ENCODE measurements around the gene PAX3. TPM values are rescaled to one million over a fixed set of nuclear protein-coding genes. Genes with fewer than 3 reads are reported as not detected.

Gene PAX3
- polyA plus RNA-seq, 4 donors: 0.06 TPM; not detected in 3

- H3K36me3 ChIP-seq (ENCODE audit: control insufficient read depth in 3 of 3, insufficient read depth in 2 of 3, low read depth in 1 of 3, low read length in 3 of 3): no peaks in the 10 kb centered on the region
- peaks cover 0 to 4% (median 3%) of the 10 kb centered on the region in 3 donors for H3K27me3 ChIP-seq (ENCODE audit: control insufficient read depth in 3 of 3, insufficient read depth in 3 of 3, low read length in 3 of 3)
- no peaks in the 10 kb centered on the region for H3K4me1 ChIP-seq (ENCODE audit: control insufficient read depth in 3 of 3, insufficient read depth in 2 of 3, low read depth in 1 of 3, low read length in 2 of 3)
- FAIRE-seq (no peak), DNase-seq (no peak)
- 82 to 90% (median 86%) methylated on average over 4 of the region's 4 CpGs for WGBS, 3 donors
- H3K4me3 ChIP-seq (ENCODE audit: low read depth in 1 of 3, low read length in 3 of 3): no peak overlapping the region
- H3K27ac ChIP-seq (ENCODE audit: low read depth in 1 of 3, low read length in 2 of 3): no peak overlapping the region
- peaks cover 0 to 11% of the 10 kb centered on the region in 2 donors for H3K9me3 ChIP-seq (ENCODE audit: control insufficient read depth in 2 of 2, insufficient read depth in 1 of 2, low read depth in 1 of 2, low read length in 1 of 2)
These were observed 32.1 kb upstream of the PAX3 start for GRCh38 chr2:222330910-222331309.

GRCh38 chr2:222322236-222322635 lies 23.4 kb upstream of the PAX3 start:
- no peaks in the 10 kb centered on the region for H3K9me3 ChIP-seq (ENCODE audit: control insufficient read depth in 2 of 2, insufficient read depth in 1 of 2, low read depth in 1 of 2, low read length in 1 of 2)
- no peak overlapping the region for H3K27ac ChIP-seq (ENCODE audit: low read depth in 1 of 3, low read length in 2 of 3)
- peaks cover 0 to 8% (median 0%) of the 10 kb centered on the region in 3 donors for H3K4me1 ChIP-seq (ENCODE audit: control insufficient read depth in 3 of 3, insufficient read depth in 2 of 3, low read depth in 1 of 3, low read length in 2 of 3)
- no peak for FAIRE-seq
- H3K27me3 ChIP-seq (ENCODE audit: control insufficient read depth in 3 of 3, insufficient read depth in 3 of 3, low read length in 3 of 3): peaks cover 0 to 47% (median 4%) of the 10 kb centered on the region in 3 donors
- H3K4me3 ChIP-seq (ENCODE audit: low read depth in 1 of 3, low read length in 3 of 3): no peak overlapping the region
- H3K36me3 ChIP-seq (ENCODE audit: control insufficient read depth in 3 of 3, insufficient read depth in 2 of 3, low read depth in 1 of 3, low read length in 3 of 3): no peaks in the 10 kb centered on the region
- no peak for DNase-seq

GRCh38 chr2:222320436-222321395 lies 21.9 kb upstream of the PAX3 start:
- Histone ChIP-seq H3K9me3 (ENCODE audit: control insufficient read depth in 2 of 2, insufficient read depth in 1 of 2, low read depth in 1 of 2, low read length in 1 of 2) (no peaks in the 10 kb centered on the region), H3K4me3 (ENCODE audit: low read depth in 1 of 3, low read length in 3 of 3) (peak overlapping the region in 2 of 3 donors; percentile 48 to 57), H3K4me1 (ENCODE audit: control insufficient read depth in 3 of 3, insufficient read depth in 2 of 3, low read depth in 1 of 3, low read length in 2 of 3) (peaks cover 0 to 8% (median 0%) of the 10 kb centered on the region in 3 donors), H3K36me3 (ENCODE audit: control insufficient read depth in 3 of 3, insufficient read depth in 2 of 3, low read depth in 1 of 3, low read length in 3 of 3) (no peaks in the 10 kb centered on the region), H3K27ac (ENCODE audit: low read depth in 1 of 3, low read length in 2 of 3) (peak overlapping the region in 1 of 3 donors; percentile 65), H3K27me3 (ENCODE audit: control insufficient read depth in 3 of 3, insufficient read depth in 3 of 3, low read length in 3 of 3) (peaks cover 0 to 51% (median 5%) of the 10 kb centered on the region in 3 donors)
- FAIRE-seq: no peak
- WGBS, 3 donors: 20 to 28% (median 22%) methylated on average over 36 to 38 of the region's 38 CpGs
- DNase-seq: peak in 1 of 2 donors; percentile 48

GRCh38 chr2:222319586-222320435 lies 21.0 kb upstream of the PAX3 start:
- peak in 1 of 2 donors; percentile 58 for DNase-seq

GRCh38 chr2:222318712-222319585 lies 20.2 kb upstream of the PAX3 start:
- FAIRE-seq (no peak), DNase-seq (peak in 1 of 2 donors; percentile 57)
- no peaks in the 10 kb centered on the region for H3K36me3 ChIP-seq (ENCODE audit: control insufficient read depth in 3 of 3, insufficient read depth in 2 of 3, low read depth in 1 of 3, low read length in 3 of 3)
- 0 to 4% (median 1%) methylated on average over 54 to 104 of the region's 104 CpGs for WGBS, 3 donors
- peaks cover 0 to 54% (median 10%) of the 10 kb centered on the region in 3 donors for H3K27me3 ChIP-seq (ENCODE audit: control insufficient read depth in 3 of 3, insufficient read depth in 3 of 3, low read length in 3 of 3)
- H3K27ac ChIP-seq (ENCODE audit: low read depth in 1 of 3, low read length in 2 of 3): no peak overlapping the region
- peak overlapping the region; percentile 20 to 57 (median 34) for H3K4me3 ChIP-seq (ENCODE audit: low read depth in 1 of 3, low read length in 3 of 3)
- peaks cover 0 to 8% (median 0%) of the 10 kb centered on the region in 3 donors for H3K4me1 ChIP-seq (ENCODE audit: control insufficient read depth in 3 of 3, insufficient read depth in 2 of 3, low read depth in 1 of 3, low read length in 2 of 3)
- no peaks in the 10 kb centered on the region for H3K9me3 ChIP-seq (ENCODE audit: control insufficient read depth in 2 of 2, insufficient read depth in 1 of 2, low read depth in 1 of 2, low read length in 1 of 2)

More at GRCh38 chr2:222319586-222320435, 21.0 kb upstream of the PAX3 start:
- H3K27ac ChIP-seq (ENCODE audit: low read depth in 1 of 3, low read length in 2 of 3): peak overlapping the region in 1 of 3 donors; percentile 65
- no peak for FAIRE-seq
- H3K27me3 ChIP-seq (ENCODE audit: control insufficient read depth in 3 of 3, insufficient read depth in 3 of 3, low read length in 3 of 3): peaks cover 0 to 51% (median 10%) of the 10 kb centered on the region in 3 donors
- no peaks in the 10 kb centered on the region for H3K36me3 ChIP-seq (ENCODE audit: control insufficient read depth in 3 of 3, insufficient read depth in 2 of 3, low read depth in 1 of 3, low read length in 3 of 3)
- H3K4me3 ChIP-seq (ENCODE audit: low read depth in 1 of 3, low read length in 3 of 3): peak overlapping the region; percentile 20 to 57 (median 48)
- no peaks in the 10 kb centered on the region for H3K9me3 ChIP-seq (ENCODE audit: control insufficient read depth in 2 of 2, insufficient read depth in 1 of 2, low read depth in 1 of 2, low read length in 1 of 2)
- WGBS, 3 donors: 1% methylated on average over 58 to 96 of the region's 96 CpGs
- peaks cover 0 to 8% (median 0%) of the 10 kb centered on the region in 3 donors for H3K4me1 ChIP-seq (ENCODE audit: control insufficient read depth in 3 of 3, insufficient read depth in 2 of 3, low read depth in 1 of 3, low read length in 2 of 3)

GRCh38 chr2:222318026-222318711 lies 19.4 kb upstream of the PAX3 start:
- peaks cover 2 to 57% (median 13%) of the 10 kb centered on the region in 3 donors for H3K27me3 ChIP-seq (ENCODE audit: control insufficient read depth in 3 of 3, insufficient read depth in 3 of 3, low read length in 3 of 3)
- 1% methylated on average over 41 of the region's 41 CpGs for WGBS, 3 donors
- peak; percentile 62 for FAIRE-seq

GRCh38 chr2:222315443-222316121 lies 16.8 kb upstream of the PAX3 start:
- Histone ChIP-seq H3K9me3 (ENCODE audit: control insufficient read depth in 2 of 2, insufficient read depth in 1 of 2, low read depth in 1 of 2, low read length in 1 of 2) (peaks cover 0 to 3% of the 10 kb centered on the region in 2 donors), H3K27me3 (ENCODE audit: control insufficient read depth in 3 of 3, insufficient read depth in 3 of 3, low read length in 3 of 3) (peaks cover 3 to 65% (median 35%) of the 10 kb centered on the region in 3 donors), H3K4me1 (ENCODE audit: control insufficient read depth in 3 of 3, insufficient read depth in 2 of 3, low read depth in 1 of 3, low read length in 2 of 3) (peaks cover 0 to 8% (median 0%) of the 10 kb centered on the region in 3 donors), H3K27ac (ENCODE audit: low read depth in 1 of 3, low read length in 2 of 3) (no peak overlapping the region), H3K36me3 (ENCODE audit: control insufficient read depth in 3 of 3, insufficient read depth in 2 of 3, low read depth in 1 of 3, low read length in 3 of 3) (no peaks in the 10 kb centered on the region), H3K4me3 (ENCODE audit: low read depth in 1 of 3, low read length in 3 of 3) (no peak overlapping the region)
- WGBS, 3 donors: 26 to 47% (median 37%) methylated on average over 4 of the region's 4 CpGs
- no peak for FAIRE-seq
- DNase-seq: no peak

More at GRCh38 chr2:222318026-222318711, 19.4 kb upstream of the PAX3 start:
- Histone ChIP-seq H3K4me3 (ENCODE audit: low read depth in 1 of 3, low read length in 3 of 3) (peak overlapping the region; percentile 29 to 57 (median 34)), H3K9me3 (ENCODE audit: control insufficient read depth in 2 of 2, insufficient read depth in 1 of 2, low read depth in 1 of 2, low read length in 1 of 2) (no peaks in the 10 kb centered on the region), H3K27ac (ENCODE audit: low read depth in 1 of 3, low read length in 2 of 3) (no peak overlapping the region), H3K4me1 (ENCODE audit: control insufficient read depth in 3 of 3, insufficient read depth in 2 of 3, low read depth in 1 of 3, low read length in 2 of 3) (peaks cover 0 to 8% (median 0%) of the 10 kb centered on the region in 3 donors), H3K36me3 (ENCODE audit: control insufficient read depth in 3 of 3, insufficient read depth in 2 of 3, low read depth in 1 of 3, low read length in 3 of 3) (no peaks in the 10 kb centered on the region)
- DNase-seq: peak; percentile 81 to 87
